HEK293 (cell line): ENCODE measurements around the gene C3orf62.

Experiments
- CTCF ChIA-PET: fragments of 350-600 bp; formaldehyde crosslinking; extraction: SDS; loops from one replicate; lab custom pipeline; 2021; ENCODE audit warnings: antibody characterized with exemption; lab: Yijun Ruan, JAX
- POLR2A ChIA-PET: fragments of 300-600 bp; formaldehyde crosslinking; extraction: SDS; loops from one replicate; lab custom pipeline; 2020; ENCODE audit warnings: antibody characterized with exemption, inconsistent platforms; lab: Yijun Ruan, JAX
- H3K27ac ChIP-seq: fragments of 200-500 bp; sonication (Bioruptor generic); 2 replicates; pipeline ENCODE4 v1.5.1; 2014; ENCODE audit warnings: low read depth, low read length, control low read depth, inconsistent platforms; ENCODE audit errors: extremely low read depth
- H3K36me3 ChIP-seq, 2 experiments: fragments of 200-500 bp in 1 of 2; sonication (Bioruptor generic) in 1 of 2; 1 replicate in 1 of 2; 2 replicates in 1 of 2; pipeline ENCODE4 v1.5.1; 2014 to 2017; ENCODE audit warnings: inconsistent platforms in 2 of 2, low read length in 2 of 2; ENCODE audit not compliant: control insufficient read depth in 2 of 2, insufficient read depth in 1 of 2
- H3K4me1 ChIP-seq: fragments of 200-500 bp; sonication (Bioruptor generic); 2 replicates; pipeline ENCODE4 v1.5.1; 2014; ENCODE audit warnings: mild to moderate bottlenecking, low read length, inconsistent platforms; ENCODE audit not compliant: control insufficient read depth, insufficient read depth
- H3K4me3 ChIP-seq: 2 replicates; pipeline ENCODE4 v1.5.1; 2011; ENCODE audit warnings: low read depth, mild to moderate bottlenecking, control low read depth, low read length, moderate library complexity
- H3K9me3 ChIP-seq: fragments of 200-500 bp; sonication (Bioruptor generic); 2 replicates; pipeline ENCODE4 v1.5.1; 2014; ENCODE audit warnings: low read depth, low read length, inconsistent platforms; ENCODE audit not compliant: control insufficient read depth, insufficient read depth
- GLIS2 ChIP-seq: fragments of 450-650 bp; formaldehyde crosslinking; IDR thresholded peaks from 2 replicates; pipeline ENCODE4 v1.5.1; 2016; ENCODE audit warnings: missing biosample characterization, missing genetic modification characterization
- HOXA7 ChIP-seq: sonication (generic); formaldehyde crosslinking; IDR thresholded peaks from 2 replicates; pipeline ENCODE4 v1.8.1; 2022; ENCODE audit warnings: missing genetic modification reagents, borderline replicate concordance
- ZBTB10 ChIP-seq: fragments of 450-650 bp; formaldehyde crosslinking; IDR thresholded peaks from 2 replicates; pipeline ENCODE4 v1.5.1; 2016; ENCODE audit warnings: missing biosample characterization, missing genetic modification characterization
- ZBTB6 ChIP-seq: fragments of 450-650 bp; formaldehyde crosslinking; IDR thresholded peaks from 2 replicates; pipeline ENCODE4 v1.5.1; 2017; ENCODE audit warnings: missing biosample characterization, missing genetic modification characterization
- ZNF112 ChIP-seq: fragments of 450-650 bp; formaldehyde crosslinking; IDR thresholded peaks from 2 replicates; pipeline ENCODE4 v1.5.0; 2017; ENCODE audit warnings: missing biosample characterization, missing genetic modification characterization
- ZNF121 ChIP-seq: fragments of 450-650 bp; formaldehyde crosslinking; IDR thresholded peaks from 2 replicates; pipeline ENCODE4 v1.5.1; 2016; ENCODE audit warnings: missing biosample characterization, missing genetic modification characterization
- ZNF23 ChIP-seq: fragments of 450-650 bp; formaldehyde crosslinking; IDR thresholded peaks from 2 replicates; pipeline ENCODE4 v1.5.1; 2016; ENCODE audit warnings: missing biosample characterization, missing genetic modification characterization, borderline replicate concordance
- ZNF248 ChIP-seq: fragments of 450-650 bp; formaldehyde crosslinking; IDR thresholded peaks from 2 replicates; pipeline ENCODE4 v1.5.1; 2017; ENCODE audit warnings: missing biosample characterization, missing genetic modification characterization
- ZNF26 ChIP-seq: fragments of 450-650 bp; formaldehyde crosslinking; IDR thresholded peaks from 2 replicates; pipeline ENCODE4 v1.5.1; 2016; ENCODE audit warnings: missing biosample characterization, missing genetic modification characterization
- ZNF292 ChIP-seq: fragments of 450-650 bp; formaldehyde crosslinking; IDR thresholded peaks from 2 replicates; pipeline ENCODE4 v1.5.1; 2016; ENCODE audit warnings: low read depth, missing biosample characterization, missing genetic modification characterization, borderline replicate concordance
- ZNF423 ChIP-seq: fragments of 450-650 bp; formaldehyde crosslinking; IDR thresholded peaks from 2 replicates; pipeline ENCODE4 v1.5.1; 2016; ENCODE audit warnings: missing biosample characterization, missing genetic modification characterization
- ZNF521 ChIP-seq: fragments of 450-650 bp; formaldehyde crosslinking; IDR thresholded peaks from 2 replicates; pipeline ENCODE4 v1.5.1; 2017; ENCODE audit warnings: missing biosample characterization, mild to moderate bottlenecking, missing genetic modification characterization
- ZNF629 ChIP-seq: fragments of 450-650 bp; formaldehyde crosslinking; IDR thresholded peaks from 2 replicates; pipeline ENCODE4 v1.5.1; 2017; ENCODE audit warnings: missing biosample characterization, missing genetic modification characterization
- ZNF645 ChIP-seq: fragments of 450-650 bp; formaldehyde crosslinking; IDR thresholded peaks from 2 replicates; pipeline ENCODE4; 2016; ENCODE audit warnings: missing biosample characterization, missing genetic modification characterization
- ZNF776 ChIP-seq: fragments of 450-650 bp; formaldehyde crosslinking; IDR thresholded peaks from 2 replicates; pipeline ENCODE4 v1.5.0; 2017; ENCODE audit warnings: missing biosample characterization, missing genetic modification characterization, borderline replicate concordance

The C3orf62 gene

GRCh38 chr3:49316696-49317457 is 39.8 kb upstream of the C3orf62 start:
- Histone ChIP-seq H3K27ac (no peak overlapping the region), H3K4me3 (no peak overlapping the region), H3K36me3 (peaks cover 3 to 54% of the 10 kb centered on the region in 2 experiments; a peak in 2 of 3 replicates), H3K9me3 (no peaks in the 10 kb centered on the region), H3K4me1 (no peaks in the 10 kb centered on the region)
- TF ChIP-seq ZNF645 (tag by site-specific recombination) (no peak), ZNF423 (no peak), ZNF292 (tag by site-specific recombination) (no peak), HOXA7 (CRISPR knock-in tag) (no peak), GLIS2 (no peak), ZNF26 (no peak), ZBTB10 (tag by site-specific recombination) (no peak), ZNF112 (tag by site-specific recombination) (no peak), ZNF776 (tag by site-specific recombination) (no peak), ZBTB6 (tag by site-specific recombination) (no peak), ZNF23 (no peak)
- ChIA-PET POLR2A (no interaction called here), CTCF (interaction anchor here (0.6 kb wide), 1 partner anchor 210 kb away, joined by 4 read pairs; no protein-coding TSS in a partner anchor)

- Histone ChIP-seq H3K27ac (no peak overlapping the region), H3K9me3 (no peaks in the 10 kb centered on the region), H3K4me1 (no peaks in the 10 kb centered on the region), H3K4me3 (no peak overlapping the region), H3K36me3 (peaks cover 0 to 50% of the 10 kb centered on the region in 2 experiments; a peak in 2 of 3 replicates)
- ChIA-PET POLR2A (no interaction called here), CTCF (interaction anchor here (0.7 kb wide), 1 partner anchor 180 kb away, joined by 5 read pairs; no protein-coding TSS in a partner anchor)
- TF ChIP-seq ZNF248 (tag by site-specific recombination) = no peak
- no peak for TF ChIP-seq ZNF521 (tag by site-specific recombination)
- no peak for TF ChIP-seq ZNF121 (tag by site-specific recombination)
- no peak for TF ChIP-seq ZNF629 (tag by site-specific recombination)
Measured at GRCh38 chr3:49313896-49314688, 37.1 kb upstream of the C3orf62 start.
